LHCN-M2 (cell line): Measurements from ENCODE around the gene EZR. TPM values are rescaled to one million over a fixed set of nuclear protein-coding genes. Genes with fewer than 3 reads are reported as not detected.

Experiments used
- DNase-seq: peaks from one replicate; pipeline ENCODE4 v3.0.0-alpha.2; 2012; ENCODE audit warnings: low read depth
- total RNA-seq: library from RNA; depleted of rRNA; stranded (reverse); fragments of >200 nt; gene quantifications from 2 replicates; pipeline ENCODE4 v1.2.3, GENCODE V29; 2014

Gene EZR
- total RNA-seq, 1 experiment from 2014 or later: 93.2 TPM

- DNase-seq: no peak
Observed at GRCh38 chr6:158762787-158763433, 56.3 kb downstream of the EZR start.

GRCh38 chr6:158761746-158762145 is 57.4 kb downstream of the EZR start:
- DNase-seq: no peak

GRCh38 chr6:158760618-158761250 is 58.4 kb downstream of the EZR start:
- no peak for DNase-seq

- DNase-seq: no peak
Observed at GRCh38 chr6:158759966-158760617, 59.1 kb downstream of the EZR start.

- DNase-seq: no peak
Observed at GRCh38 chr6:158758941-158759479, 60.2 kb downstream of the EZR start.

- DNase-seq: no peak
Observed at GRCh38 chr6:158758451-158758860, 60.7 kb downstream of the EZR start.

GRCh38 chr6:158757753-158758090 is 61.4 kb downstream of the EZR start:
- no peak for DNase-seq

GRCh38 chr6:158756977-158757752 is 62.0 kb downstream of the EZR start:
- DNase-seq: no peak

- DNase-seq: no peak
Observed at GRCh38 chr6:158756126-158756525, 63.0 kb downstream of the EZR start.

- DNase-seq: no peak
Observed at GRCh38 chr6:158755636-158756035, 63.5 kb downstream of the EZR start.

- no peak for DNase-seq
Observed at GRCh38 chr6:158754738-158755137, 64.4 kb downstream of the EZR start.

- no peak for DNase-seq
Observed at GRCh38 chr6:158753811-158754210, 65.4 kb downstream of the EZR start.

- no peak for DNase-seq
Observed at GRCh38 chr6:158752613-158753012, 66.6 kb downstream of the EZR start.

GRCh38 chr6:158751921-158752320 is 67.2 kb downstream of the EZR start:
- DNase-seq: no peak

GRCh38 chr6:158751224-158751623 is 67.9 kb downstream of the EZR start:
- DNase-seq: no peak

- no peak for DNase-seq
Observed at GRCh38 chr6:158744986-158745430, 74.2 kb downstream of the EZR start.

- no peak for DNase-seq
Observed at GRCh38 chr6:158743033-158743651, 76.0 kb downstream of the EZR start.

- no peak for DNase-seq
Observed at GRCh38 chr6:158739673-158740072, 79.5 kb downstream of the EZR start.

- DNase-seq: peak; percentile 60
Observed at GRCh38 chr6:158737710-158738615, 81.2 kb downstream of the EZR start.

GRCh38 chr6:158737082-158737709 is 82.0 kb downstream of the EZR start:
- DNase-seq: no peak
